GM21737 (cell line): ENCODE results near the gene MAML3.

ENCODE experiments used
- ATAC-seq: cut with Tn5 transposase; IDR thresholded peaks from one replicate; pipeline ENCODE4 v1.9.1; 2021; ENCODE audit warnings: mild to moderate bottlenecking, moderate library complexity; ENCODE audit not compliant: unreplicated experiment

The MAML3 gene

GRCh38 chr4:140047786-140048185 is 106.2 kb downstream of the MAML3 start:
- ATAC-seq: no peak

- no peak for ATAC-seq
These were observed 106.9 kb downstream of the MAML3 start for GRCh38 chr4:140047017-140047640.

GRCh38 chr4:140046543-140046942 is 107.4 kb downstream of the MAML3 start:
- no peak for ATAC-seq

DNA sequence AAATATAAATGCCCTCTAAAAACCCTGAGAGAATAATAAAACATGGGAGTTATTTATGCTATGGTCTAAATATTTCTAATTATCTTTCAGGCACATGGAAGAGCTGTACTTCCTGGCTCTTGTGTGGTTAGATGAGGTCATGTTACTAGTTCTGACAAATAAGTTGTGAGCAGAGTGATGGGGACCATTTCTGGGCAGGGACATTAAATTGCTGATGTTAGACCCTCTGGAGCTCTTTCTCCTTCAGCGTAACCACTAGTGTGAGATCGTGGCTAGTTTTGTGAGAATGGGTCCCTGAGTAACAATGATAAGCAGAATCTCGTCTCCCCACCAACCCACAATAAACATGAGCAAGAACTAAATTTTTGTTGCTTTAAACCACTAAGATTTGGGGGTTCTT is 108.0 kb downstream of the MAML3 start:
- ATAC-seq: no peak

GRCh38 chr4:140044337-140044902 is 109.6 kb downstream of the MAML3 start:
- ATAC-seq: no peak

- ATAC-seq: no peak
These were observed 111.3 kb downstream of the MAML3 start for GRCh38 chr4:140042634-140043033.

DNA sequence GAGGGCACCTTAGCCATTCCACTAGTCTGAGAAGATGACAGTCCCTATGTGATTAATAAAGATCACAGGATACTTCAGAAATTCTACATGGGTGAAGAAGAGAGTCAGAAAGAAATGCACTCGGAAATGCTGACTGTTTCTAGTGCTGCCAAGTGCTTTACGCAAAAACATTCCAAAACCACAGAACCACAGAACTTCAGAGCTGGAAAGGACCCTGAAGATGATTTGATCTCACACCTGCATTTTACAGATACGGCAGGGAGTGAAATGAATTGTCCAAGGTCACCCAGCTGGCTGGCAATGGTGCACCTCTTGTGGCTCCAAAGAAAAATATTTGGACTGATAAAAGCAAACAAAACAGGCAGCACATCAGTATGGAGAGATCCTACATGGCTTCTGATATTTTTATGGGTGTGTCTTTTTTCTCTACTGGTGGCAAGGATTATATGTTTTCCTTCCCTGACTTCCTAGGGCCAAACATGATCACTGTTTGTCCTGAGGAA is 115.9 kb downstream of the MAML3 start:
- ATAC-seq: no peak

DNA sequence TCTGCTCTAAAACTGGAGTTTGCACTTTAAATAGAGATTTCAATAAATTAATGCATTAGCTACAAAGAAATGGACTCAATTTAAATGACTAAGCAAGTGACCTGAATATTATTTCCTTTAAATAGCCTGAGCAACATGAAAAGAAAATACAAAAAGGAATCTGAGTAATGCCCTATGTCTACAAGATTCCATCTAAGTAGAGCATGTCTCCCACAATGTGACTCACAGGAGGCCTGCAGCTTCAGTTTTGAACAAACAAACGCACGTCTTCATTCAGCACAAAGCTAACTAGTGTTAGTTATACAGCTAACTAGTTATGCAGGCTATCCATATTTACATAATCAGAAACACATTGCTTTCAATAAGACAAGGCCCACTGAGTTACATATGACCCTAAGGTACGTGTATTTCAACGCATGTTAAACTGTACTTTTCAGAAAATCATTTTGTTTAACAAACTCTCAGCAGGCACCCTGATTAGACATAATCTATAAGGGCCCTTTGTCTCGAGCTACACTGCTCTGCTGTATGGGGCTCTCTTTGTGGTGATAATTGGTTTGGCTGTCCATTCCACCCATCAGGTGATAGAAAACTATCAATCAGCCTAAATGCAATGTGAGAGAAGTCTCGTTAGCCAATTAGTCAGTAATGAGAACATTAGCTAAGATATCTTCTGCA is 116.5 kb downstream of the MAML3 start:
- ATAC-seq: no peak

- no peak for ATAC-seq
These were observed 122.3 kb downstream of the MAML3 start for GRCh38 chr4:140031706-140032105.

DNA sequence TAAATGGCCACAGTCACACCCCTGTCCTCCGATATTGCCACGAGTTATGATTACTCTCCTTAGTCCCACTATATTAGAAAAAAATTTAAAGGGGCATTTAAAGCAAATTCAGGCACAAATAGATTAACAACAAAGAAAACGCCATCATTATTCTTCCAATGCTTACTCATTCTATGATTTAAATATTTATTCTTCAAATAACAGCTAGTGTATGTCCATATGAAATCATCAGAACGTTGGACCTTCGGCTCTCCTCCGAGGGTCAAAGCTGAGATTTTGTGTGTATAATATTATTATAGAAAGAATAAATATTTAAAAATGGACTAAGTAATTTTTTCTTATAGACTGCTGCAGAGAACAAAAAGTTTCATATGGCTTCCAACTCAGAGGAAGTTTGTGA is 122.9 kb downstream of the MAML3 start:
- no peak for ATAC-seq

- ATAC-seq: no peak
These were observed 125.1 kb downstream of the MAML3 start for GRCh38 chr4:140028676-140029517.

- ATAC-seq: no peak
These were observed 125.9 kb downstream of the MAML3 start for GRCh38 chr4:140028101-140028500.

GRCh38 chr4:140027101-140027500 is 126.9 kb downstream of the MAML3 start:
- no peak for ATAC-seq

DNA sequence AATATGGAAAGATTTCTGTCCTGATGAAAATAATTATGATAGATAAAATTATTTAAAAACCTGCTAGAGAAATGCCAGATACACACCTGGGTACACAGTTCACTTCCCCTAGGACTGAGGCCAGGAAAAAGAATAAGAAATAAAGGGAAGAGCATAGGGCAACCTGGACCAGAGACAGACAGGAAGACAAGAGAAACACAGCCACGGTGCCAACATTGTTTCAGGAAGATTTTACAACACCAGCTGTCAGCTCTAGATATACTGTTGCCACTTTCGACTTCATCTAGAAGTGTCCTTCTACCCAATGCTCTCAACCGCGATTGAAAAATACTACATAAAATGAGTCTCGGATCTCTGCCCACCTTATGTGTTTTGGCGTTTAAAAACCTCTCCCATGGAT is 128.5 kb downstream of the MAML3 start:
- no peak for ATAC-seq

DNA sequence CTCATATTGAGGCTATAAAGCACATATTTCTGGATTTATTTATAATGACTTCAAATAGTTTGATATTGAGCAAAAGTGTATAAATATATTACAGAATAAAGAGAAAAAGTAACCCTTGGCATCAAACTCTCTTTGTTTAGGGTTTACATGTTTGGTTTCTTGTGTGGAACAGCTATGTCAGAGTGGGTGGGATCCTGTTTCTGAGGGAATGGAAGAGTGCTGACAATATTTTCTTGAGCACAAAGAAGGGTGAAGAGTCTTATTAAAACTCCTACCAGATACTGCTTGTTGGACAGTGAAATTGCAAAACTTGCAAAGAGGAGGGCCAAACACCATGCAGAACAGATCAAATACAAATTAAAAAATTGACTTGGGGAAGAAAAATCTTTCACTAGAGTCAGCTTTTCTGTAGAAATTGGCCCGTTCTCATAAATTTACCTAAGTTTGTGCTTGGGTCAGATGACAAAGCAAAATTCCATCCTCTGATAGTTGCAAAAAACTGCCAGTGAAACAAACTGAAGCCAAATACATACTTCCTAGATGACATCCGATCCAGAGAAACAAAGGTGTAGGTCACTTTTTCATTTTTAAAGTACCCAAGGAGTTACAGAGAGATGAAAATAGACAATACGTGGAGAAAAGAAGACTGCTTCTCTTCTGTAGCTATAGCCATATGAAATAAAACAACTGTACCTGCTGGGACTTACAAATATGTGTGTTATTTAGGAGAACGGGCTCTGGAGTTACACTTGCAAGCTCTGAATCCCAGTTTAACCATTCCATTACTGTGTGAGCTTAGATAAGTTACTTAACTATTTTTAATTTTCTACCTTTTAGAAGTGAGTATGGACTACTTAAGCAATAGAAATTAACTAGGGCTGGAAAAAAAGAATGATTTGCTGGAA is 133.3 kb downstream of the MAML3 start:
- no peak for ATAC-seq

- no peak for ATAC-seq
These were observed 134.2 kb downstream of the MAML3 start for GRCh38 chr4:140019619-140020347.

DNA sequence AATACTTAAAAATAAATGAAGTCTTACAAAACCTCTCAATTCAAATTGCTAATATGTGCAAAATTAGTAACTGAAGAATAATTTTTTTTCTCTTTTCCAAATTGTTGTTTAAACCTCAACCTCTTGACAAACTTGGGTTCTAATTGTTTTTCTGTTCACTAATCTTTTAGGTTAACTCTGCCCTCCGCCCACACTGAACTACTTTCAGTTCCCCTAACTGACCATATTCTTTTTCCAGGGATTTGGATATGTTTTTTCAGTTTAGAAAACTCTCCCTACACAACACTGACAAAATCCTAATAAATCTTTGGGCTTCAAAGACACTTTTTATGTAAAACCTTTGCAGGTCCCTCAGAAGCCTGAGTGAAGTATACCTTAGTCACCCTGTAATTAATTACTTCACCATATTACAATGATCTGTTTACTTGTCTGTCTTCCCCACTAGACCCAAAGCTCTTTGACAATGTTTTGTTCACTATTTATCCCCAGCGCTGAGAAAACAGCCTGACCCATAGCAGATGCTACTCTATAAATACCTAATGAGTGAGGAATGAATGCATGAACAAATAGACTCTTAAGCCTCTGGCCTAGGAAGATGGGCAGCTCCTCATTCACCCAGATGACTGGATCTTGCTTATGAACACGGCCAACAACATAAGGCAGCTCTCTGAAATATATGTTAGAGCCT is 134.9 kb downstream of the MAML3 start:
- no peak for ATAC-seq

DNA sequence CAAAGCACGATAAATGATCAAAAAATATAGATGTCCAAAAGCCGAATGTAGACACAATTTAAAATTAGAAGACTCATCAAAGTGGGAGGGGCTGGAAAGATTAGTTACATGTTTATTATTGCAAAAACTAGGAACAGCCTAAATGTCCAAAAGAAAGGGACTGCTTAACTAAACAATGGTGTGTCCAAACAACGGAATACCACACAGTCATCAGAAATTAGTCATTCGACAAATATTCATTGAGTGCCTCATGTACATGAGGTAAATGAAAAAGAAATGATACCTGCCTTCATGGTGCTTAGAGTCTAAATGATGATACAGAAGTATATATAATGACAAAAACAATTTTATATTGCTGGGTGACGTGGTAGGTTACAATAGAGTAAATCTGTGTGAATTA is 139.7 kb downstream of the MAML3 start:
- ATAC-seq: no peak
